VCaP (cell line): ENCODE measurements around the gene SMNDC1.
"Not testable (repeated sequence)": the region's sequence is repeated elsewhere in the genome, so short reads cannot be mapped to it uniquely, and the experiment has no call there.

Experiments
- H3K27ac ChIP-seq: fragments of 450-650 bp; 2 replicates; pipeline ENCODE4 v1.5.1; 2017
- TF ChIP-seq, protein P1 (sequence below): fragments of 450-650 bp; conservative IDR thresholded peaks from 2 replicates; pipeline ENCODE4 v1.5.1; 2017; ENCODE audit warnings: mild to moderate bottlenecking, moderate library complexity

Gene SMNDC1

GRCh38 chr10:110260746-110261477 lies 43.8 kb downstream of the SMNDC1 start:
- no peak overlapping the region for H3K27ac ChIP-seq
- TF ChIP-seq, protein P1, sequence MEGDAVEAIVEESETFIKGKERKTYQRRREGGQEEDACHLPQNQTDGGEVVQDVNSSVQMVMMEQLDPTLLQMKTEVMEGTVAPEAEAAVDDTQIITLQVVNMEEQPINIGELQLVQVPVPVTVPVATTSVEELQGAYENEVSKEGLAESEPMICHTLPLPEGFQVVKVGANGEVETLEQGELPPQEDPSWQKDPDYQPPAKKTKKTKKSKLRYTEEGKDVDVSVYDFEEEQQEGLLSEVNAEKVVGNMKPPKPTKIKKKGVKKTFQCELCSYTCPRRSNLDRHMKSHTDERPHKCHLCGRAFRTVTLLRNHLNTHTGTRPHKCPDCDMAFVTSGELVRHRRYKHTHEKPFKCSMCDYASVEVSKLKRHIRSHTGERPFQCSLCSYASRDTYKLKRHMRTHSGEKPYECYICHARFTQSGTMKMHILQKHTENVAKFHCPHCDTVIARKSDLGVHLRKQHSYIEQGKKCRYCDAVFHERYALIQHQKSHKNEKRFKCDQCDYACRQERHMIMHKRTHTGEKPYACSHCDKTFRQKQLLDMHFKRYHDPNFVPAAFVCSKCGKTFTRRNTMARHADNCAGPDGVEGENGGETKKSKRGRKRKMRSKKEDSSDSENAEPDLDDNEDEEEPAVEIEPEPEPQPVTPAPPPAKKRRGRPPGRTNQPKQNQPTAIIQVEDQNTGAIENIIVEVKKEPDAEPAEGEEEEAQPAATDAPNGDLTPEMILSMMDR = no peak

DNA sequence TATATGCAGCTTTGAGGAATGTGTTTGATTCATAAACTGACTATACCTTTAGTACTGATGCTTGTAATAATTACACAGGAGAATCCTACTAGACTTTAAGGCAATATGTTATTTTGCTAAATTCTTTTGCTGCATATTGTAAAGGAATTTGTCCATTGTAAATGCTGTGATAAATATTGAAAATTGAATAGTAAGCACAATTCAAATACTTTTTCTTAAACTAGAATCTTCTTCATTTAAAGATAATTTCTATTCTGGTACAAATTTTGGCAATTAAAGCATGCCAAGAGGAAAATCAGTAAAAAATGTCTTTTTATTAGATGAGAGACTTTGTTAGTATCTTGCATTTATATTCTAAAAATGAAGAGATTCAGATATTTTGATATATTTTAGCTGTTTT lies 45.4 kb downstream of the SMNDC1 start:
- TF ChIP-seq, protein P1 = no peak
- H3K27ac ChIP-seq = no peak overlapping the region

DNA sequence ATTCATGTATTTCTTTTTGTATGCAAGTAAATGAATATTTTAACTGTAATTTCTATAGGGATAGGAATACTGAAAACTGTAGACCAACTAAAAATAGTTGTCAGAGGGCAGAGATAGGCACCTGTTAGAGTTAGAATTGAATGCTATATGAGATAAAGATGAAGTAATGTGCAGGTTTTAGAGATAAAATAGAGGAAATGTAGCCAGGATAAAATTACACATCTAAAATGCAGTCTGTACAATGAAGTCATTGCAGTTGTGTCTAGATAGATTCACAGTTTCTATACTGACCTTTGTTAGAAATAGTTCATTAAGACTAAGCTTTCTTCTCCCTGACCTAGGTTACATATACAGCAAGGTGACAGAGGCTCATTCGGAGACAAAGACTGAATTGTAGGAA lies 46.2 kb downstream of the SMNDC1 start:
- TF ChIP-seq, protein P1 = no peak
- no peak overlapping the region for H3K27ac ChIP-seq

- H3K27ac ChIP-seq = no peak overlapping the region
- TF ChIP-seq, protein P1 = no peak
Measured at GRCh38 chr10:110254467-110254866, 50.3 kb downstream of the SMNDC1 start.

DNA sequence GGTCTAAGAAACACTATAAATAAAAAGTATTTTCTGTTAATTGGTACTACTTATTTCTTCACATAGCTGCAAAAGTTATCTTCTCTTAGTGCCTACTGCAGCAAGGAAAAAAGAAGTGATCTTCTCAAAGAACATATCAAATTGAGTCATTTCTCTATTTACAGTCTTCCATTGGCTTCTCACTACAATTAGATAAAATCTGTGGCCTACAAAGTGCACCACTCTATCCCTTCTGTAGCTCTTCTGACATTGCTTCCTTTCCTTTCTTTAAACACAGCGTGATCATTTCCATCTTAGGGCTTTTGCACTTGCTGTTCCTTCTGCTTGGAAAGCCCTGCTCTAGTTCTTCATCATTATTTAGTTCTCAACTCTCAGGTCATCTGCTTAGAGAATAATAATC lies 52.6 kb downstream of the SMNDC1 start:
- TF ChIP-seq, protein P1 = no peak
- no peak overlapping the region for H3K27ac ChIP-seq

DNA sequence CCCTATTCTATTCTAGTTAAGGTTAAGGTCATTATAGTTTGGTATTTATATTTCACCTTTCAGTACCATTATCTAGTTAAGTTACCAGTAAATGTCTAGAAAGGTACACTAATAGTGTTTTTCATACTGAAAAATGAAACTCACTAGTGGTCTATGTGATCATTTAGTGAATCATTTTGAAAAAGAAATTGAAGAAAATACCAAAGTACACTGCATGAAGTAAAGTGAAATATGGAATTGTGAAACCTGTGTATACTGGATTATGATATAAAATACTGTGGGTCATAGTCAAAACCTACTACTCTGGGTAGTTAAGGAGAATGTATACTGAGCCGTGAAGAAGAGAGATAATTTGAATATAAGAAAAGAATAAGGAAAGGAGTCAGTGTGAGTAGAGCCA lies 53.3 kb downstream of the SMNDC1 start:
- not testable (repeated sequence) for H3K27ac ChIP-seq

- not testable (repeated sequence) for H3K27ac ChIP-seq
Measured at GRCh38 chr10:110249489-110249888, 55.2 kb downstream of the SMNDC1 start.

DNA sequence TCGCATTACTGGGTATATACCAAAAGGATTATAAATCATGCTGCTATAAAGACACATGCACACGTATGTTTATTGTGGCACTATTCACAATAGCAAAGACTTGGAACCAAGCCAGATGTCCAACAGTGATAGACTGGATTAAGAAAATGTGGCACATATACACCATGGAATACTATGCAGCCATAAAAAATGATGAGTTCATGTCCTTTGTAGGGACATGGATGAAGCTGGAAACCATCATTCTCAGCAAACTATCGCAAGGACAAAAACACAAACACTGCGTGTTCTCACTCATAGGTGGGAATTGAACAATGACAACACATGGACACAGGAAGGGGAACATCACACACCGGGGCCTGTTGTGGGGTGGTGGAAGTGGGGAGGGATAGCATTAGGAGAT lies 56.9 kb downstream of the SMNDC1 start:
- H3K27ac ChIP-seq = not testable (repeated sequence)

GRCh38 chr10:110244550-110244949 lies 60.2 kb downstream of the SMNDC1 start:
- H3K27ac ChIP-seq = no peak overlapping the region
- TF ChIP-seq, protein P1 = no peak
